GM19438 (cell line): Measurements from ENCODE around the gene MEF2A.
"Not testable (repeated sequence)": the region's sequence is repeated elsewhere in the genome, so short reads cannot be mapped to it uniquely, and the experiment has no call there.

Source experiments
- ATAC-seq: cut with Tn5 transposase; IDR thresholded peaks from one replicate; pipeline ENCODE4 v1.9.1; 2021; ENCODE audit warnings: low read depth; ENCODE audit not compliant: unreplicated experiment

The MEF2A gene

DNA sequence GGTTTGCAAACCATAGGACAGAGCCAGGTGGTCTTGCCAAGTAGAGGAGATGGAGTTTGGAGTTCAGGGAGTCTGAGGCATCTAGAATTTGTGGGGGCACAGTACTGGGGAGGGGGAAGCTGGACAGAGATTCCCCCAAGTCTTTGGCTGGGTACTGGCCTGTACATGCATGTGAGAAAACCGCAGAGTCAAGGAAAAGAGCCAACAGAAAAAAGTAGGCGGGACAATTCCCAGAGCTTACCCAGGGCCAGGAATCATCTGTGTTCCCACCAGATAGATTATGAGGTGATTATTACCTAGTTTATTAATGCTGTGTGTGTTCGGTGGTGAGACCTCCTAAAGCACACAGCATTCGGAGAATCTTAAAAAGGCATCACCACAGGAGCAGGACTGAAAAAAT, 156.1 kb downstream of the MEF2A start:
- no peak for ATAC-seq

DNA sequence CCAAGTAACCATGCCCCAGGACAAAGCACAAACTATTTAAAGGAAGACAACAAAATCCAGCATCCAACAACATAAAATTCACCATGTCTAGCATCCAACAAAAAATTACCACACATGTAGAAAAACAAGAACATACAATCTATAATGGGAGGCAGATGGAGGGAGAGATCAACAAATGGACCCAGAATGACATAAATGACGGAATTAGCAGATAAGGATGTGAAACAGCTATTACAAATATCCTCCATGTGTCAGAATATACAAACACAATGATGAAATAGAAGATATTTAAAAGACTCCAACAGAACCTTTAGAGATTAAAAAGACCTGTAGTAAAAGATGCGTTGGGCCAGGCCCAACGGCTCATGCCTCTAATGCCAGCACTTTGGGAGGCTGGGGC, 156.6 kb downstream of the MEF2A start:
- ATAC-seq: no peak

DNA sequence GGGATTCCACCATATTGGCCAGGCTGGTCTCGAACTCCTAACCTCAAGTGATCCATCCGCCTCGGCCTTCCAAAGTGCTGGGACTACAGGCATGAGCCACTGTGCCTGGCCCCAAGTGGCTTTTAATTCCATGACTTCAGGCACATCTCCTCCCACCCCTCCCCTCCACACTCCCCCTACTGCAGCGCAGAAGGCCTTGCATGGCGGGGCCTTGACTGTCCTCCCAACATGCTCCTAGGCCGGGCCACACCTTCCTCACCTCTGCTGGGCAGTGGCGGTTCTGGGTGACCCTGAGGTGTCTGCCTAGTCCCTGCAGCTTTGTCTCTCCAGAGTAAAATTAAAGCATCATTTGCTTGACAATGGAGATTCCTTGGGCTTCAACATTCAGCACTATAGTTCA, 160.5 kb downstream of the MEF2A start:
- no peak for ATAC-seq

DNA sequence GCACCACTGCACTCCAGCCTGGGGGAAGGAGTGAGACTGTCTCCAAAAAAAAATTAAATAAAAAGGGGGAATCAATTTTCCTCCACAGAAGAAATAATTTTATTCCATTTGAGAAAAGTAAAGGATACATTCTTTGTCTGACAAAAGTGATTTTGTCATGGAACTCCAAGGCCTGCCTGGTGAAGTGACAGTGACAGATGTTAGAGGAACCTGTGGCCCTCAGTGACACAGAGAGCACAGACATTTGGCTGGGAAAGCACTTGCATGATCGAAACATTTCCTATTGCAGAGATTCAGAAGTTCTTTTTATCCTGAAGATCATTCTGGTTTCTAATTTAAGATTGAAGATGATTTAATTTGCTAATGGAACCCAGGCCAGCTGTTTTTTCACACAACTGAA, 161.5 kb downstream of the MEF2A start:
- no peak for ATAC-seq

DNA sequence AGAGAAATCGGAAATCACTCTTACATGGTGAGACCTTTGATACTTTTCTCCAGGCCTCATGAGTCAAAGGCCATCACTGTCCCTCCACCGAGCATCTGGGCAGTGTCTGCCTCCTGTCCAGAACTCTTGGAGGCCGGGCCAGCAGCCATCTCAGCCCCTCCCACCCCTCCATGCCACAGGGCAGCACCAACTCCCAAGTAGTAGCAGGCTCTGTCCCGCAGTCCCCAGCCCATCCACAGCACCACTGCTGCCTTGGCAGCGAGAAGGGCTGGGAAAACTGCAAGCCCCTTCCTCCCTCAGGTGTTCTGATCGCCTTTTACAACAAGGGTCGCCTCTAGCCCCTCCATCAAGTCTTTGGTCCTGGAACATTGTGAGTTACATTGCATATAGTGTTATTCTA, 161.9 kb downstream of the MEF2A start:
- no peak for ATAC-seq

DNA sequence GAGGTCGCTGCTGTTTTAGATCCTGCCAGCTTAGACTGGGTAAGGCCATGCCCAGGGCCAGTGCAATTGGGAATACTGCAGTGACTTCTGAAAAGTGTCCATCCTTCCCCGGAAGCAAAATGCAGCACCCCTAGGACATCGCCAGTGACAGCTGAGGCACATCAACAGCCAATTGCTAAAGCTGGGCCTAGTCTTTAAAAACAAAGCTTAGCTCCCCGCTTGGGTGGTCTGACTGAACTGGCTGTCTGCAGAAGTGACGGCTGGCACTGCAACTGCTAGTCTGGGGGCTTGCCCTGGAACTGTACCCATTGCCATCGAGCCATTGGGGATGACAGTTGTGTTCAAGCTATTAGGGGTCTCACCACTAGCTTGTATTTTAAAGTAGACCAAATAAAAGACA, 163.1 kb downstream of the MEF2A start:
- ATAC-seq: no peak

DNA sequence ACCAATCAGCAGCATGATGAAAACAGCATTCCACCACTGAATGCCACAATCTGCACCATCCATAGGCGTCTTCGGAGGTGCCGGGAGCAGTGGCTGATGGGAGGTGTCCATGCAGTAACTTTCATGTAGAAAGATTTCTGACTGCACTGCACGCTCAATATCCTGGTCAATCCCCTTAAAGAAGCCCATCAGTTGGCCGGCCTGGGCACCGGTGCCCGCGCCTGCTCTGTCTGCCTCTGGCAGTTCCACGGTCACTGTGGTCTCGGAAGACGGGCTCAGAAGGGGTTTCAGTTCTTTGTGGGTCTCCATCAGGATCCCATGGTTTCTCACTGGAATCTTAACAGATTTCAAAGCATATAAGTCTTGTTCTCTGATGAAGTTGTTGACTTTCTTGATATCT, 163.5 kb downstream of the MEF2A start:
- no peak for ATAC-seq

DNA sequence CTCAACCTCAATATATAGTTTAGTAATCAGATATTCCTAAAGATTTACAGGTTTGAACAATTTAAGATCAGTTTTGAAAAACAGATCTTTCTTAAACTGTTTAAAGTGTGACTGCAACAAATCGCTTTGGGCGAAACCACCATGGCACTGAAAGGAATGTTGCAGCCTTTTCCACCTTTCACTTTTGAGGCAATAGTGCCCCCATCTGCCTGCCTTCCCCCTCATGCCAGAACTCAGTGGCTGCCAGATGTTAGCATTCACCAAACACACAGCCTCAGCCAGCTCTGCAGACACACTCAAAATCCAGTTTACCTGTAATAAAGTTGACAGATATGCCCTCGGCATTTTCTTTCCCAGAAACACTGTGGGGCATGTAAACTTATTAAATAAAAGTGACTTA, 164.1 kb downstream of the MEF2A start:
- no peak for ATAC-seq

DNA sequence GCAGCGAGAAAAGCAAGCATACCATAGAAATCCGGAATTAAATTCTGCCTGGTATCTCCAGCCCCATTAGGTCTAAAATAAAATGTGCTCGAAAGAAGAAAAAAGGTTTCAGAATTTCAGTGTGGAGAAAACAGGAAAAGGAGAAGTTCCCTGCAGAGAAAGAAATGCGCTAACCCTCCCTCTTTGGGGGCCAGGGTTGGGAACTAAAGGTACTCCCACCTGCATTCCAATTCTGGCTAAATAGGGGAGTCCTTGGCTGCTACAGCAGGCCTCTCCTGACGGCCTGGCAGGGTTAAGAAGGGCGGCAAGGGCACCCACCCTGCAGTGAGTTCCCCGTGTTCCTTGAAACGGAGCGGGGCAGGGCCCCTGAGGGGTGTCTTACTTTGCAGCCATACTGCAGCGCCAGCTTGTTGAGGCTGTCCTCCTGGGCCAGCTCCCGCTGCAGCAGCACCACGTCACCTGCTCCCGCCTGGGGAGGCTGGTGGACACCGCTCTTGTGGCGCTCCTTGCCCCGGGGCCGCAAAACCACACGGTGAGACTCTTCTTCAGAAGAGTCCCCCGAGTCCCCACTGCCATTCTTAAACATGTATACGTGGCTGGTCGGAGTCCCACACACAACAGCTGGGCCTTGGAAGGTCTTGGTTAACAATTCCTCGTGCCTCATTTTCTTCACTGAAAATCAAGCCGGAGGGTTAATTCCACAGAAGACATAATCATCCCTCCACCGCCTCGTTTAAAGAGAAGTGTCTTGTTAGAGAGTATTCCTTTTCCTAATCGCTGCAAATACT, 165.7 kb downstream of the MEF2A start:
- no peak for ATAC-seq

DNA sequence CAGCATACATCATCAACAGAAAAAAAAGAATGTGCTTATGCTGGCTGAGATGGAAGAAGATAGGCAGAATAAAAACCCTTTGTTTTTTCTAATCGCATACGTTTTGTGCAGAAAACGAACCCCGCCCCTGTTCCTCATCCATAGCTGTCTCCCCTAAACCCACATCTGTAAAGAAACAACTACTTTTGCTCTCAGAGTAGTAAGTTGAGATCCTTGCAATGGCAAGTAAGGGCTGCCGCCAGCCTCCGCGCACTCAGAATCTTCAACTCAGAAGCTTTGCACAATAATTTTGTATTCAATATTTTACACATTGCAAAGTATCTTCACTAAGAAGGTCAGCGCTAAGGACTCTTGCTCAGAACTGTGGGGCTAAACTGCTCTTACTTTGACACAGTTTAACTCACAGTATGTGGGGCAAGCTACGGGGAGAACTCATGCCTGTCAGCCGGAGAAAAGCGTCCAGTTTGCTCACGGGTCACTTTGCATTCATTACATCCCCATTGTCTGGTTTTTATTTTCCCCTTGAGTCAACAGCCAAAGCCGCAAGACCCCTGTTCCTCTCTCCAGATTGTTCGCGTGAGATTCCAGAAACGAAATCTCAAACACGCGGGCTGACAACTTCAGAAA, 166.5 kb downstream of the MEF2A start:
- ATAC-seq: no peak

DNA sequence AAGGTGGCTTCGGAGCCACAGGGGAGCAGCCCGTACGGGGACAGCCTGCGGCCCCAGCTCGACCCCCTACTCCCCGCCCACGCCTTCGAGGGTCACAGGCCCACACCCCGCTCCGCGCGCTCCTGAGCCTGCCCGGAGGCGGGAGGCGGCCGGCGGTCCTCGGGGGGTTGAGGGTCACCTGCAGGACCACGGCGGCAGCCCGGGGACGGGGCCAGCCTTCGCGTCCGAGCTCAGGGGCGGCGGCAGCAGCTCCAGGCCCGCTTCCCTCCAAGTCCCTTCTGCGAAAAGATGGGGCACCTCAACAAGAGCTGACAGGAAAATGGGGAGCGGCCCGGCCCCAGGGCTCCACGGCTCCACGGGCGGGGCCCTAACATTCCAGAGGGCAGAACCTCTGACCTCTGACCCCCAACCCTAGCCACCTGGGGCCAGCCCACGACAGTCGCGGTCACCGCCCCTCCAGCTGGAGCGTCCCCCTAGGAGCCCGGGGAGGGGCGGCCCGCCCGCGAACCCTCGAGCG, 167.0 kb downstream of the MEF2A start:
- peak; percentile 37 for ATAC-seq

DNA sequence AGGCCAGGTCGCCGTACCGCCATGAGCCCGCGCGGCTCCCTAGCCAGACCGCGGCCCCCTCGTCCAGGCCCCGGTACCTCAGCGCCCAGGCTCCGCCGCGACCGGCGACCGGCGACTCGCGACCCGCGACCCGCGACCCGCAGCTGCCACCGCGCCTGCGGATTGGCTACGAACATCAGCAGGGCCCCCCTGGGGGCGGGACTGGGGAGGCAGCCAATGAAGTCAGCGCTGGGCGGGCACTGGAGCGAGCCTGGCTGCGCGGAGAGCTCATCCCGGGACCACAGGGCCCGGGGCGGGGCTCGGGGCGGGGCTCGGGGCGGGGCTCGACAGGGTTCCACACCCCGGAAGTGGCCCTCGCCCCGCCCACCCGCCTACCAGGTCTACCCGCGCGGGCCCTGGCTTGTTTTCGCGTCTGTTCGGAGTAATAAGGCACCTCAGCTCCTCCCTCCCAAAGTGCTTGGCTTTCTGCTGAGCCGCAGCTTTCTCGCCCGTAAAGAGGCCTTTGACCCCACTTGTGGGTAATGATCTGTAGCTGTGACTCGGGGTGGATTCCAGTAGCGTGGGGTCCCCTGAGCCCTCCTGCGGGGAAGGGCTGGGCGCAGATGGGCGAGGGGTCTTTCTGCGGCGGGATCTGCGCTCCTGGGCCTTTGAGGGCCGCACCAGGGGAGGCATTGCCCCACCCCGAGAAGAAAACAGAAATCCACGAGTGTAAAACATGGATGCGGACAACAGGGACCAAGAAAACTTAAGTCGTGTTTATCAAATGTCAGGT, 167.7 kb downstream of the MEF2A start, which contains the start of gene LYSMD4:
LYSMD4 (minus strand) TSS at position 170 of the 772 bp plus-strand sequence. CDS start 1,438 bp downstream, outside the sequence.
- peak; percentile 98 for ATAC-seq

DNA sequence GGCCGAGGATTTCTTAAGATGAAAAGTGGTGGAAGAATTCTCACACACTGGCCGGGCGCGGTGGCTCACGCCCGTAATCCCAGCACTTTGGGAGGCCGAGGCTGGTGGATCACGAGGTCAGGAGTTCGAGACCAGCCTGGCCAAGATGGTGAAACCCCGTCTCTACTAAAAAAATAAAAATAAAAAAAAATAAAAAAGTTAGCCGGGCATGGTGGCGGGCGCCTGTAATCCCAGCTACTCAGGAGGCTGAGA, 168.2 kb downstream of the MEF2A start:
- ATAC-seq: not testable (repeated sequence)

DNA sequence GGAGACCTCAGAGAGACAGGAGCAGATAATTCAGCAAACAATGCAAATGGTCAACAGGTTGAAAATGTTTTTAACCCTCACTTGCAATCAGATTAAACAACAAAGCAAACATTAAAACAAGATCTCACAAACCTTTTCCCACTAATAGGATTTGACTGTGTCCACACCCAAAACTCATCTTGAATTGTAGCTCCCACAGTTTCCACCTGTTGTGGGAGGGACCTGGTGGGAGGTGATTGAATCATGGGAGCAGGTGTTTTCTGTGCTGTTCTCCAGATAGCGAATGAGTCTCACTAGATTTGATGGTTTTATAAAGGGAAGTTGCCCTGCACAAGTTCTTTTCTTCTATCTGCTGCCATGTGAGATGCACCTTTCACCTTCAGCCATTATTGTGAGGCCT, 168.8 kb downstream of the MEF2A start:
- no peak for ATAC-seq

DNA sequence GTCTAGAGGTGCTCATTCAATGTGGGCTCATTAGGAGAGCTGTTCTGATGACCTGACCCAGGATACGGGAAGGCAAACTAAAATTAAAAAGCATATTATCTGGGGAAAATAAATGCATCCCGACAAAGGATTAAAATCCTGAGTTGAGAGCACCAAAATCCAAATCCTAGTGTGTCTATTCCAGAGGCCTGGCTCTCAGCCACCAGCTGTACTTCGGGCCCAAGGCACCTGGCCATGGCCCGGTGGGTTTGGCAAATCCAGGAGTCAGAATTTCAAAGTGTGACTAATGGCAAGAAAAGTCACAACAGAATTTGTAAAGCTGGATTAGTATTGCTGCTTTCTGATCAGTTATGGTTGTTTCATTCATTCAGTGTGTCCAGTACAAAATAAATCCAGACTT, 170.1 kb downstream of the MEF2A start:
- ATAC-seq: no peak

DNA sequence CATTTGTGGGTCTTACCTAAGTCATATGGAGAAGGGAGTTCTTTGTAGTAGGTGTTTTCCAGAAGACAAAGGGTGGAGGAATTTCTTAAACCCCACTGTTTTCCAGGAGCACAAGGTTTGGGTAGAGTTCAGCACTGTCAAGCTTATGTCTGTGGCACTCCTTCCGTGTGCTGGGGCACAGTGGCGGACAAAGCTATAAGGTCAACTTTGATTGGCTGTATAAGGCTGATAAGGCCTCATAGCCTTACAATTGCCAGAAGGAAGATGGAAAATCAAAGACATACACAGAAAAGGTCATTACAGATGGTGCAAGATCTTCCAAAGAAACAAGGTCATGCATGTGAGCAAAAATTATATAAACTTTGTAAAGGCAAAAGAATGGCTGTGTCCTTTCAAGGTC, 170.9 kb downstream of the MEF2A start:
- ATAC-seq: no peak

DNA sequence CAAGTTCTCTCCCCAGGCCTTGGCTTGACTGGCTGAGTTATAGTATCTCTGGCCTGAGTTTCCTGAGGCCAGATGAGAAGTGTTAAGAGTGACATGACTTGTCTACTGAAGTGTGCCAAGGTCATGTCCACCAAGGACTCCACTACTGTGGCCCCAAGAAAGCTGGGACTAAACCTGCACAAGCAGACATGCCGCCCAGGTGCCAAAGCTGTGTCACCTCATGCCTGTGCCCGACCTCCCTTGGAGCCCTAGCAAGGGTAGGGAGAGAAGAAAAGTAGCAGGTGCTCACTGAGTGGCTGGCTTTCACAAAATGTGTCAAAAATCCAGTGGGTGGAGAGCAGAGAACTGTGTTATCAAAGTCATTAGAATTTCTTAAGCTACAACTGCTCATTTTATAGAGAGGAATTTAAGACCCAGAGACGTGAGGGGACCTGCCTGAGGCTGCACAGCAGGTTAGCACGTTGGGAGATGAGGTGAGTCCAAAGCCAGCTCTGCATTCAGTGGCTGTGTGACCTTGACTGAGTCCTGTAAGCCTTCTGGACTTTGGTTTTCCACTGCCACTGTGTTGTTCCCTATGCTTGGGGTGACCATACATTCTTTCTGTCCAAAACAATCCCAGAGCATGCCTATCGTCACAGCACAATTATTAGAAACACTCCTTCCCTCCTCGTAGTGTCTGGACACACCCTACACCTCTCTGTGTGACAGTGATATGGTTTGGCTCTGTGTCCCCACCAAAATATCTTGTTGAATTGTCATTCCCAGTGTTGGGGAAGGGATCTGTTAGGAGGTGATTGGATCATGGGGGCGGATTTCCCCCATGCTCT, 172.4 kb downstream of the MEF2A start:
- no peak for ATAC-seq

DNA sequence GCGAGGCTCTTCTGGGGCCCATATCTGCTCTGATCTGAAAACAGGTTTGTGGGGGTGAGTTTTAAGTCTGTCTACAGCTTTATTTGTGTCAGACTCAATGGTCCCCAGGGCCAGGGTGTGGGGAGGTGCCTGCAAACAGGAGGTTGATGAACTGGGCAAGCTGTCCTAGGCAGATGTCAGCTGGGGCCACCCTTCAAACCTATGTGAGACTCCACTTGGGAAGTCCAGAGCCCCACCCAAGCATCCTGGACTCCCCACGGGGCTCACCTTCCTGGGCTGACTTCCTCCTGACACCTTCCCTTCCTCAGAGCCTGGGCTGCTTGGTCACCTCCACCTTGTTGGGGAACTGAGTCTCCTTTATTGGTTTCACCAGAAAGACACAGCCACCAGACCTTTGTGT, 176.1 kb downstream of the MEF2A start:
- ATAC-seq: no peak

DNA sequence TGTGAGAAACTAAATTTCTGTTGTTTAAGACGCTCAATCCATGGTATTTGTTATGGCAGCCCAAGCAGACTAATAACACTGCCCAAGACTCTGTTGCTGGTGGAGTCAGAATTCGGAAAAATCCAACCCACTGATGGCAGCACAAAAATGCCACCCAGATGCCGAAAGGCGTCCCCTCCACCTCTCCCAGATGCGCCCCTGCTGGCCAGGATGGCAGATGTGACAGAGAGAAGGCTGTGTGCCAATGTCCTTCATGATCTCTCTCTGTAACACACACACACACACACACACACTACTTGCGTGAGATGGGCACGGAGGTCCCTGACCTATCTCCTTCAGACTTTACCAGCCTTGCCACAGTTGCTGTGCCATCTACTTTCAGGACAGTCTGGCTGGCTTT, 178.4 kb downstream of the MEF2A start:
- ATAC-seq: no peak

DNA sequence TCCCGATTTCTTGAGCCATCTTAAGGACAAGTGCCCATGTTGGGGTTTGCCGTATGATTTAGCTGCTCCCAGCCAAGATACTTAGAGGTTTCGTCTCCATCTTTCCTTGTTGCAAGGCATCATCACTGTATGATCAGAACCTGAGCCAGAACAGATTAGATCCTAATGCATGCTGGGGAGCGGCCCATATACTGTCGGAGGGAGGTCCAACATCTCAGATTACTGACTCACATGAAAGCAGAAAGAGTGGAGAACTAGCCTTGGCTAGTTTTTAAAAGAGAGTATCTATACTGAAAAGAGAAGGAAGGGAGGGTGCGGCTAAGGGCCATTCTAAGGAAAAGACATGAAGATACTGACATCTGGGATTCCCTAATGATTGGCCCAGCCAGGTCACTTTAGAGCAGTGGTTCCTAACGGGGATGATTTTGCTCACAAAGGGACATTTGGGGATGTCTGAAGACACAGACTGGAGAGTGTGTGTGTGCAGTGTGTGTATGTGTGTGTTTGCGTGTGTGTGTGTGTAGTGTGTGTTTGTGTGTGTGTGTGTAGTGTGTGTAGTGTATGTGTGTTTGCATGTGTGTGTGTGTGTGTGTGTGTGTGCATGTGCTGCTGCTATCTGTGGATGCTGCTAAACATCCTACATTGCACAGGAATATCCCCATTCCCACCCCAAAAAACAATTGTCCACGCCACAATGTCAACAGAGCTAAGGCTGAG, 179.7 kb downstream of the MEF2A start:
- no peak for ATAC-seq
